SK-N-SH treated with all-trans-retinoic acid at 6 μM for 48 hours (cell line): ENCODE measurements around the gene UGGT2.

Source experiments
- CSDC2 ChIP-seq: fragments of 250-450 bp; sonication (Bioruptor Pico); IDR thresholded peaks from 2 replicates; pipeline ENCODE4 v1.5.0; 2020; ENCODE audit warnings: mild to moderate bottlenecking, moderate library complexity
- ESRRG ChIP-seq: fragments of 250-450 bp; sonication (Bioruptor Pico); IDR thresholded peaks from 2 replicates; pipeline ENCODE4 v1.6.1; 2021; ENCODE audit warnings: mild to moderate bottlenecking
- PPARA ChIP-seq: fragments of 250-450 bp; sonication (Bioruptor Pico); IDR thresholded peaks from 2 replicates; pipeline ENCODE4 v1.5.0; 2020; ENCODE audit warnings: mild to moderate bottlenecking, borderline replicate concordance
- TCF4 ChIP-seq: fragments of 250-450 bp; sonication (Bioruptor Pico); IDR thresholded peaks from 2 replicates; pipeline ENCODE4 v1.8.0; 2021; ENCODE audit warnings: mild to moderate bottlenecking, moderate library complexity, borderline replicate concordance
- ZFP3 ChIP-seq: fragments of 250-450 bp; sonication (Bioruptor Pico); IDR thresholded peaks from 2 replicates; pipeline ENCODE4 v1.5.0; 2020; ENCODE audit warnings: mild to moderate bottlenecking, moderate library complexity
- ZFP30 ChIP-seq: fragments of 450-650 bp; formaldehyde crosslinking; IDR thresholded peaks from 2 replicates; pipeline ENCODE4 v1.5.0; 2022; ENCODE audit warnings: mild to moderate bottlenecking, moderate library complexity
- TF ChIP-seq, protein P1 (sequence below): fragments of 250-450 bp; sonication (Bioruptor Pico); IDR thresholded peaks from 2 replicates; pipeline ENCODE4 v1.5.1; 2021; ENCODE audit warnings: mild to moderate bottlenecking, moderate library complexity
- TF ChIP-seq, protein P2 (sequence below): fragments of 250-450 bp; sonication (Bioruptor Pico); IDR thresholded peaks from 2 replicates; pipeline ENCODE4 v1.5.1; 2020; ENCODE audit warnings: low read depth, mild to moderate bottlenecking, moderate library complexity

DNA sequence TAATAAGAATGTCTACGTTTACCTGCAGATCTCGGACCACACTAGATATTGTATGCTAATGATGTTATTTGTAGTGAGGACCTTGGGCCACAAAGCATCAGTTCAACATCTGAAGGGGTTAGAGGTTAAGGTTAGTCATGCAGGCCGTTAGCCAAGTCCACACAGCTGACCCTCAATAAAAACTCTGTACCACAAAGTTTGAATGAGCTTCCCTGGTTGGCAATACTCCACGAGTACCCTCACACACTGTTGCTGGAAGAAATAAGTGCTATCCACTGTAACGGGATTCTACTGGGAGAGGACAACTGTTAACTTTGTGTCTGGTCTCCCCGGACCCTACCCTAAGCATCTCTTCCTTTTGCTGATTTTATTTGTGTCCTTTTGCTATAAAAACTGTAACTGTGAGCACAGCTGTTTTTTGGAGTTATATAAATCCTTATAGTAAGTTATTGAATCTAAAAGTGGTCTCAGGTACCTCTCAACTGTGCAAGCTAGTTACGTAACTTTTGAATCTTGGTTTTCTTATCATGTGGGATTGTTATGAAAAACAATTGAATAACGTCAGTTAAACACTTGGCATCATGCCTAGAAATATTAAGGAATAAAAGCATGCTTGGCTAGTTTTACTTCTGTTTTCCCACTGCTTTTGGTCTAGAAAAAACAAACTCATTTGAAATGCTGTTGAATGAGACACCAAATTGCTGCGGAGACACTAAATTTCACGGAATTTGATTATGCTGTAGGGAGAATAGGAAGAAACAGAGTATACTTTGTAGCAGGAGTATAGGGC is 194.7 kb downstream of the UGGT2 start:
- TF ChIP-seq TCF4 (CRISPR knock-in tag): no peak
- no peak for TF ChIP-seq ZFP3
- 0 out of 2 replicates have a peak, but pooled peaks have one; percentile 21 for TF ChIP-seq ESRRG (CRISPR knock-in tag)
- TF ChIP-seq, protein P1, sequence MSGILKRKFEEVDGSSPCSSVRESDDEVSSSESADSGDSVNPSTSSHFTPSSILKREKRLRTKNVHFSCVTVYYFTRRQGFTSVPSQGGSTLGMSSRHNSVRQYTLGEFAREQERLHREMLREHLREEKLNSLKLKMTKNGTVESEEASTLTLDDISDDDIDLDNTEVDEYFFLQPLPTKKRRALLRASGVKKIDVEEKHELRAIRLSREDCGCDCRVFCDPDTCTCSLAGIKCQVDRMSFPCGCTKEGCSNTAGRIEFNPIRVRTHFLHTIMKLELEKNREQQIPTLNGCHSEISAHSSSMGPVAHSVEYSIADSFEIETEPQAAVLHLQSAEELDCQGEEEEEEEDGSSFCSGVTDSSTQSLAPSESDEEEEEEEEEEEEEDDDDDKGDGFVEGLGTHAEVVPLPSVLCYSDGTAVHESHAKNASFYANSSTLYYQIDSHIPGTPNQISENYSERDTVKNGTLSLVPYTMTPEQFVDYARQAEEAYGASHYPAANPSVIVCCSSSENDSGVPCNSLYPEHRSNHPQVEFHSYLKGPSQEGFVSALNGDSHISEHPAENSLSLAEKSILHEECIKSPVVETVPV: no peak
- TF ChIP-seq, protein P2, sequence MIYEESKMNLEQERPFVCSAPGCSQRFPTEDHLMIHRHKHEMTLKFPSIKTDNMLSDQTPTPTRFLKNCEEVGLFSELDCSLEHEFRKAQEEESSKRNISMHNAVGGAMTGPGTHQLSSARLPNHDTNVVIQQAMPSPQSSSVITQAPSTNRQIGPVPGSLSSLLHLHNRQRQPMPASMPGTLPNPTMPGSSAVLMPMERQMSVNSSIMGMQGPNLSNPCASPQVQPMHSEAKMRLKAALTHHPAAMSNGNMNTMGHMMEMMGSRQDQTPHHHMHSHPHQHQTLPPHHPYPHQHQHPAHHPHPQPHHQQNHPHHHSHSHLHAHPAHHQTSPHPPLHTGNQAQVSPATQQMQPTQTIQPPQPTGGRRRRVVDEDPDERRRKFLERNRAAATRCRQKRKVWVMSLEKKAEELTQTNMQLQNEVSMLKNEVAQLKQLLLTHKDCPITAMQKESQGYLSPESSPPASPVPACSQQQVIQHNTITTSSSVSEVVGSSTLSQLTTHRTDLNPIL (CRISPR knock-in tag): no peak
- no peak for TF ChIP-seq ZFP30 (CRISPR knock-in tag)
- no peak for TF ChIP-seq CSDC2 (CRISPR knock-in tag)
- no peak for TF ChIP-seq PPARA (CRISPR knock-in tag)
